ENCODE measurements around the gene FBXW5. TPM values are rescaled to one million over a fixed set of nuclear protein-coding genes. Genes with fewer than 3 reads are reported as not detected.

The FBXW5 gene, protein sequence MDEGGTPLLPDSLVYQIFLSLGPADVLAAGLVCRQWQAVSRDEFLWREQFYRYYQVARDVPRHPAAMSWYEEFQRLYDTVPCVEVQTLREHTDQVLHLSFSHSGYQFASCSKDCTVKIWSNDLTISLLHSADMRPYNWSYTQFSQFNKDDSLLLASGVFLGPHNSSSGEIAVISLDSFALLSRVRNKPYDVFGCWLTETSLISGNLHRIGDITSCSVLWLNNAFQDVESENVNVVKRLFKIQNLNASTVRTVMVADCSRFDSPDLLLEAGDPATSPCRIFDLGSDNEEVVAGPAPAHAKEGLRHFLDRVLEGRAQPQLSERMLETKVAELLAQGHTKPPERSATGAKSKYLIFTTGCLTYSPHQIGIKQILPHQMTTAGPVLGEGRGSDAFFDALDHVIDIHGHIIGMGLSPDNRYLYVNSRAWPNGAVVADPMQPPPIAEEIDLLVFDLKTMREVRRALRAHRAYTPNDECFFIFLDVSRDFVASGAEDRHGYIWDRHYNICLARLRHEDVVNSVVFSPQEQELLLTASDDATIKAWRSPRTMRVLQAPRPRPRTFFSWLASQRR
- 139 and 223 TPM in 2 replicates for total RNA-seq (ENCODE audit: low replicate concordance)

GRCh38 chr9:136944519-136945332 lies at the start of gene FBXW5, which contains the start of gene C8G:
FBXW5 (minus strand) TSS chr9:136944738; CDS start chr9:136944083, 655 bp downstream.
C8G (plus strand) TSS chr9:136945243; CDS start chr9:136945321, 78 bp downstream.

GRCh38 chr9:136991993-136992818 lies 47.7 kb upstream of the FBXW5 start, which contains the start of gene PAXX:
PAXX (plus strand) TSS chr9:136992422; CDS start chr9:136992444, 22 bp downstream.

GRCh38 chr9:136982232-136983051 lies 37.9 kb upstream of the FBXW5 start, which contains the start of gene LCNL1:
LCNL1 (plus strand) TSS chr9:136982993; CDS start chr9:136983587, 594 bp downstream.

GRCh38 chr9:136977223-136977622 lies 32.7 kb upstream of the FBXW5 start, which contains the start of gene PTGDS:
PTGDS (plus strand) TSS chr9:136977504; CDS start chr9:136977579, 75 bp downstream.

DNA sequence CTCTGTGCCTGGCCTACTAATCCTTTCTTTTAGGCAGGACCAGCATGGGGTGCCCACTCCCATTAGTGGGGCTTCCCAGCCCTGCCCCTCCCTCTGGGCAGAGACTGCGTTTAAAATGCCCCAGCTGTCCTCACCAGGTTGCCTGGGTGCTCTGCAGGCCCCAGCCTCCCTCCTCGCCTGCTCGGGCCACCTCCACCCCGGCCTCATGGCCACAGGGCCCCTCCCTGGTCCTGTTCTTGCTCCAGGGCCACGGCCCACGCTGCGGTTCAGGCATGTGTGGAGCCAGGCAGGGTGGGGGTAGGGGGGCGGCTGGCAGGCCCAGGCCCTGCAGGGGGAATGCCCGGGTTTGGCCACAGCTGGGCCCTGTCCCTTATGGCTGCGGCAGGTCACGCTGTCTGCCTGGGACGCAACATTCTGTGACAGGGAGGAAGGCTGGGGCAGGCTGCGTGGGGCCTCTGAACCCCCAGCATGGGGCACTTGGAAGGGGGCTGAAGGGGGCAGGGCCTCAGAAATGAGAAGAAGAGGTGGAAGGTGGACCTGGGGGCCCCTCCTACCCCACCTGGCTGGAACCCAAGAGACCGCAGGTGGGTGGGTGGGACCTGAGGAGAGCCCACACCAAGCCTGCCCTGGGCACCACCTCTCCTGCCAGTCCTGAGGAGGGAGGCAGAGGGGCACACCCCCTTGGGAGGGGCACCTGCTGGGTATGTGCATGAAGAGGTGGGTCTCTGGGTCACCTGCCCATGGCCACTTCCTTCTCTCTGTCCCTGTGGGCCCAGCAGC lies 7.2 kb upstream of the FBXW5 start, which contains the start of gene LCN12:
Gene LCN12 (plus strand): TSS at position 733 of the 780 bp plus-strand sequence. CDS start 55 bp downstream, outside the sequence.

Other genes starting within 250 kb of the FBXW5 start
- gene DIPK1B, start 232.2 kb downstream of the FBXW5 start, total RNA-seq (ENCODE audit: low replicate concordance): 1.1 and 16.6 TPM in 2 replicates
- gene LCN10, start 201.8 kb downstream of the FBXW5 start, total RNA-seq (ENCODE audit: low replicate concordance): not detected in 2 replicates
- not detected in 2 replicates for gene LCN6, start 196.2 kb downstream of the FBXW5 start, total RNA-seq (ENCODE audit: low replicate concordance)
- not detected in 2 replicates for gene LCN8, start 186.5 kb downstream of the FBXW5 start, total RNA-seq (ENCODE audit: low replicate concordance)
- not detected in 2 replicates for gene LCN15, start 180.2 kb downstream of the FBXW5 start, total RNA-seq (ENCODE audit: low replicate concordance)
- gene TMEM141, start 153.4 kb downstream of the FBXW5 start, total RNA-seq (ENCODE audit: low replicate concordance): 36.9 and 88.0 TPM in 2 replicates
- gene CCDC183, start 148.4 kb downstream of the FBXW5 start, total RNA-seq (ENCODE audit: low replicate concordance): 0.30 and 2.2 TPM in 2 replicates
- gene RABL6, start 136.8 kb downstream of the FBXW5 start, total RNA-seq (ENCODE audit: low replicate concordance): 45.7 and 60.1 TPM in 2 replicates
- 0.90 and 1.6 TPM in 2 replicates for gene AJM1, start 102.3 kb downstream of the FBXW5 start, total RNA-seq (ENCODE audit: low replicate concordance)
- gene PHPT1, start 95.3 kb downstream of the FBXW5 start, total RNA-seq (ENCODE audit: low replicate concordance): 229 and 269 TPM in 2 replicates
- gene MAMDC4, start 92.4 kb downstream of the FBXW5 start, total RNA-seq (ENCODE audit: low replicate concordance): 0.59 and 0.75 TPM in 2 replicates
- gene EDF1, start 78.4 kb downstream of the FBXW5 start, total RNA-seq (ENCODE audit: low replicate concordance): 483 and 575 TPM in 2 replicates
- 6.7 and 9.3 TPM in 2 replicates for gene TRAF2, start 58.2 kb downstream of the FBXW5 start, total RNA-seq (ENCODE audit: low replicate concordance)
- not detected in 2 replicates for gene C8G, start 505 bp upstream of the FBXW5 start, total RNA-seq (ENCODE audit: low replicate concordance)
- gene LCN12, start 7.5 kb upstream of the FBXW5 start, total RNA-seq (ENCODE audit: low replicate concordance): not detected in 2 replicates
- gene PTGDS, start 32.8 kb upstream of the FBXW5 start, total RNA-seq (ENCODE audit: low replicate concordance): 1.1 and 33.0 TPM in 2 replicates
- gene LCNL1, start 38.3 kb upstream of the FBXW5 start, total RNA-seq (ENCODE audit: low replicate concordance): 0.15 and 6.1 TPM in 2 replicates
- gene PAXX, start 47.7 kb upstream of the FBXW5 start, total RNA-seq (ENCODE audit: low replicate concordance): 4.6 and 11.6 TPM in 2 replicates
- 1.3 and 4.6 TPM in 2 replicates for gene CLIC3, start 51.8 kb upstream of the FBXW5 start, total RNA-seq (ENCODE audit: low replicate concordance)
- gene ABCA2, start 83.5 kb upstream of the FBXW5 start, total RNA-seq (ENCODE audit: low replicate concordance): 13.4 and 39.3 TPM in 2 replicates
- gene FUT7, start 87.3 kb upstream of the FBXW5 start, total RNA-seq (ENCODE audit: low replicate concordance): not detected in 2 replicates
- gene NPDC1, start 101.4 kb upstream of the FBXW5 start, total RNA-seq (ENCODE audit: low replicate concordance): 9.5 and 11.6 TPM in 2 replicates
- gene ENTPD2, start 109.3 kb upstream of the FBXW5 start, total RNA-seq (ENCODE audit: low replicate concordance): not detected in 2 replicates
- under 0.01 and 2.2 TPM in 2 replicates for gene SAPCD2, start 125.8 kb upstream of the FBXW5 start, total RNA-seq (ENCODE audit: low replicate concordance)
- gene UAP1L1, start 132.8 kb upstream of the FBXW5 start, total RNA-seq (ENCODE audit: low replicate concordance): 12.3 and 12.9 TPM in 2 replicates
- 69.0 and 76.6 TPM in 2 replicates for gene MAN1B1, start 142.2 kb upstream of the FBXW5 start, total RNA-seq (ENCODE audit: low replicate concordance)
- gene DPP7, start 170.0 kb upstream of the FBXW5 start, total RNA-seq (ENCODE audit: low replicate concordance): 93.0 and 99.2 TPM in 2 replicates
- under 0.01 TPM in 1 of 2 replicates, not detected in the other for gene GRIN1, start 194.4 kb upstream of the FBXW5 start, total RNA-seq (ENCODE audit: low replicate concordance)
- gene LRRC26, start 225.3 kb upstream of the FBXW5 start, total RNA-seq (ENCODE audit: low replicate concordance): not detected in 2 replicates
- gene TMEM210, start 227.3 kb upstream of the FBXW5 start, total RNA-seq (ENCODE audit: low replicate concordance): not detected in 2 replicates
- gene ANAPC2, start 243.8 kb upstream of the FBXW5 start, total RNA-seq (ENCODE audit: low replicate concordance): 20.3 and 24.0 TPM in 2 replicates
- 52.3 and 82.1 TPM in 2 replicates for gene SSNA1, start 243.9 kb upstream of the FBXW5 start, total RNA-seq (ENCODE audit: low replicate concordance)

Measured in smooth muscle cell of the coronary artery (primary cell).